MM.1S (cell line): ENCODE results near the gene RBL1.

Experiments used
- DNase-seq: peaks from one replicate; pipeline ENCODE4 v3.0.0-alpha.2; 2015
- H2AFZ ChIP-seq: fragments of 300-600 bp; sonication (generic); 2 replicates; pipeline ENCODE4 v1.6.0; 2016; ENCODE audit warnings: antibody characterized with exemption, low read length
- H3F3A ChIP-seq: fragments of 300-600 bp; sonication (generic); 2 replicates; pipeline ENCODE4 v1.6.1; 2016; ENCODE audit warnings: mild to moderate bottlenecking, antibody characterized with exemption, low read length, moderate library complexity, mixed read lengths; ENCODE audit not compliant: insufficient read depth
- H3K27ac ChIP-seq: fragments of 300-600 bp; sonication (generic); 2 replicates; pipeline ENCODE4 v1.5.1; 2016; ENCODE audit warnings: mild to moderate bottlenecking, low read length
- H3K27me3 ChIP-seq: fragments of 300-600 bp; sonication (generic); replicated peaks from 2 replicates; pipeline ENCODE4 v1.6.0; 2016; ENCODE audit warnings: low read length; ENCODE audit not compliant: insufficient read depth
- H3K36me3 ChIP-seq: fragments of 300-600 bp; sonication (generic); replicated peaks from 2 replicates; pipeline ENCODE4 v1.6.1; 2016; ENCODE audit warnings: mild to moderate bottlenecking, low read length, mixed read lengths; ENCODE audit not compliant: insufficient read depth
- H3K4me1 ChIP-seq: fragments of 300-600 bp; sonication (generic); 2 replicates; pipeline ENCODE4 v1.6.1; 2016; ENCODE audit warnings: low read length, mixed read lengths
- H3K4me2 ChIP-seq: fragments of 300-600 bp; sonication (generic); 2 replicates; pipeline ENCODE4 v1.6.0; 2016; ENCODE audit warnings: low read depth, low read length
- H3K4me3 ChIP-seq: fragments of 300-600 bp; sonication (generic); 2 replicates; pipeline ENCODE4 v1.5.1; 2016; ENCODE audit warnings: low read length, mixed read lengths
- H3K79me2 ChIP-seq: fragments of 300-600 bp; sonication (generic); 2 replicates; pipeline ENCODE4 v1.6.1; 2016; ENCODE audit warnings: mixed run types, low read length, mixed read lengths
- H3K9ac ChIP-seq: fragments of 300-600 bp; sonication (generic); 2 replicates; pipeline ENCODE4 v1.6.1; 2016; ENCODE audit warnings: low read length, mixed read lengths
- H3K9me2 ChIP-seq: fragments of 300-600 bp; sonication (generic); replicated peaks from 2 replicates; pipeline ENCODE4 v1.6.1; 2016; ENCODE audit warnings: mild to moderate bottlenecking, low read length, mixed read lengths; ENCODE audit not compliant: insufficient read depth
- H3K9me3 ChIP-seq: fragments of 300-600 bp; sonication (generic); replicated peaks from 2 replicates; pipeline ENCODE4 v1.6.1; 2016; ENCODE audit warnings: mild to moderate bottlenecking, low read length, mixed read lengths; ENCODE audit not compliant: insufficient read depth
- H4K20me1 ChIP-seq: fragments of 300-600 bp; sonication (generic); 2 replicates; pipeline ENCODE4 v1.6.1; 2016; ENCODE audit warnings: mild to moderate bottlenecking, low read length, moderate library complexity, mixed read lengths; ENCODE audit not compliant: insufficient read depth
- CTCF ChIP-seq: fragments of 300-600 bp; sonication (generic); IDR thresholded peaks from 2 replicates; pipeline ENCODE4 v1.5.1; 2016; ENCODE audit warnings: antibody characterized with exemption, low read length, mixed read lengths
- EZH2 ChIP-seq: fragments of 300-600 bp; sonication (generic); optimal IDR thresholded peaks from 2 replicates; pipeline ENCODE3; 2017; ENCODE audit warnings: low read depth, mild to moderate bottlenecking, antibody characterized with exemption, low read length, mixed read lengths
- EZH2phosphoT487 ChIP-seq: fragments of 300-600 bp; sonication (generic); IDR thresholded peaks from 2 replicates; pipeline ENCODE4 v1.6.1; 2018; ENCODE audit warnings: antibody characterized with exemption, low read length

RBL1 gene

GRCh38 chr20:36991703-36992102, 104.1 kb downstream of the RBL1 start:
- no peak overlapping the region for H3K27ac ChIP-seq
- no peak overlapping the region for H3K9ac ChIP-seq
- DNase-seq: no peak
- no peaks in the 10 kb centered on the region for H3K27me3 ChIP-seq
- no peak overlapping the region for H3K4me3 ChIP-seq
- H3K9me2 ChIP-seq: no peaks in the 10 kb centered on the region
- TF ChIP-seq EZH2phosphoT487 (no peak), EZH2 (no peak), CTCF (no peak)
- no peaks in the 10 kb centered on the region for H3K9me3 ChIP-seq
- H3K4me2 ChIP-seq: no peak overlapping the region
- H4K20me1 ChIP-seq: no peaks in the 10 kb centered on the region
- H3K4me1 ChIP-seq: no peaks in the 10 kb centered on the region
- no peak overlapping the region for H2AFZ ChIP-seq
- H3K36me3 ChIP-seq: peaks cover 5% of the 10 kb centered on the region
- H3F3A ChIP-seq: no peaks in the 10 kb centered on the region
- no peaks in the 10 kb centered on the region for H3K79me2 ChIP-seq

GRCh38 chr20:36989797-36990196, 106.0 kb downstream of the RBL1 start:
- TF ChIP-seq CTCF (no peak), EZH2 (no peak), EZH2phosphoT487 (no peak)
- Histone ChIP-seq H3K9me3 (no peaks in the 10 kb centered on the region), H3K27ac (no peak overlapping the region), H4K20me1 (no peaks in the 10 kb centered on the region), H3K27me3 (no peaks in the 10 kb centered on the region), H2AFZ (no peak overlapping the region), H3K4me2 (no peak overlapping the region), H3K4me1 (no peaks in the 10 kb centered on the region), H3F3A (no peaks in the 10 kb centered on the region), H3K9me2 (no peaks in the 10 kb centered on the region), H3K36me3 (no peaks in the 10 kb centered on the region), H3K4me3 (no peak overlapping the region), H3K9ac (no peak overlapping the region), H3K79me2 (no peaks in the 10 kb centered on the region)
- no peak for DNase-seq

GRCh38 chr20:36988494-36988966, 107.3 kb downstream of the RBL1 start:
- no peaks in the 10 kb centered on the region for H3K9me3 ChIP-seq
- H4K20me1 ChIP-seq: no peaks in the 10 kb centered on the region
- no peak overlapping the region for H3K9ac ChIP-seq
- no peaks in the 10 kb centered on the region for H3K4me1 ChIP-seq
- no peak for DNase-seq
- no peaks in the 10 kb centered on the region for H3K36me3 ChIP-seq
- H3K79me2 ChIP-seq: no peaks in the 10 kb centered on the region
- no peaks in the 10 kb centered on the region for H3K27me3 ChIP-seq
- no peak overlapping the region for H3K4me3 ChIP-seq
- no peak for TF ChIP-seq EZH2phosphoT487
- TF ChIP-seq CTCF: no peak
- TF ChIP-seq EZH2: no peak
- no peak overlapping the region for H3K4me2 ChIP-seq
- H2AFZ ChIP-seq: no peak overlapping the region
- no peaks in the 10 kb centered on the region for H3K9me2 ChIP-seq
- no peaks in the 10 kb centered on the region for H3F3A ChIP-seq
- H3K27ac ChIP-seq: no peak overlapping the region
